Activated T-helper 1 cell treated with Interleukin-2 at 50 U/mL for 16 hours (primary cell): ENCODE data around the gene OR4N2.
"Not testable (repeated sequence)": the region's sequence is repeated elsewhere in the genome, so short reads cannot be mapped to it uniquely, and the experiment has no call there.

Experiments used
- DNase-seq: peaks from one replicate; pipeline ENCODE4 v3.0.0-alpha.2; 2020; ENCODE audit warnings: low read depth

OR4N2 gene, protein sequence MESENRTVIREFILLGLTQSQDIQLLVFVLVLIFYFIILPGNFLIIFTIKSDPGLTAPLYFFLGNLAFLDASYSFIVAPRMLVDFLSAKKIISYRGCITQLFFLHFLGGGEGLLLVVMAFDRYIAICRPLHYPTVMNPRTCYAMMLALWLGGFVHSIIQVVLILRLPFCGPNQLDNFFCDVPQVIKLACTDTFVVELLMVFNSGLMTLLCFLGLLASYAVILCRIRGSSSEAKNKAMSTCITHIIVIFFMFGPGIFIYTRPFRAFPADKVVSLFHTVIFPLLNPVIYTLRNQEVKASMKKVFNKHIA

DNA sequence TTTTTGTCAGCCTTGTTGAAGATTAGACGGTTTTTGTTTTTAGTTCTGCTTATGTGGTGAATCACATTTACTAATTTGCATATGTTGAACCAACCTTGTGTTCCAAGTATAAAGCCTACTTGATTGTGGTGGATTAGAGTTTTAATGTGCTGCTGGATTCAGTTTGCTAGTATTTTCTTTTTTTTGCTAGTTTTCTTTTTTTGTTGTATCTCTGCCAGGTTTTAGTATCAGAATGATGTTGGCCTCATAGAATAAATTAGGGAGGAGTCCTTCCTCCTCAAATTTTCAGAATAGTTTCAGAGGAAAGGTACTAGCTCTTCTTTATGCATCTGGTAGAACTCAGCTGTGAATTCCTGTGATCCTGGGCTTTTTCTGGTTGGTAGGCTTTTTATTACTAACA is at the start of gene OR4N2:
OR4N2 (plus strand) TSS at position 301 of the 400 bp plus-strand sequence. CDS start 23,679 bp downstream, outside the sequence.
- not testable (repeated sequence) for DNase-seq

- DNase-seq = no peak
Measured at GRCh38 chr14:19754172-19754571, 49.4 kb upstream of the OR4N2 start.

DNA sequence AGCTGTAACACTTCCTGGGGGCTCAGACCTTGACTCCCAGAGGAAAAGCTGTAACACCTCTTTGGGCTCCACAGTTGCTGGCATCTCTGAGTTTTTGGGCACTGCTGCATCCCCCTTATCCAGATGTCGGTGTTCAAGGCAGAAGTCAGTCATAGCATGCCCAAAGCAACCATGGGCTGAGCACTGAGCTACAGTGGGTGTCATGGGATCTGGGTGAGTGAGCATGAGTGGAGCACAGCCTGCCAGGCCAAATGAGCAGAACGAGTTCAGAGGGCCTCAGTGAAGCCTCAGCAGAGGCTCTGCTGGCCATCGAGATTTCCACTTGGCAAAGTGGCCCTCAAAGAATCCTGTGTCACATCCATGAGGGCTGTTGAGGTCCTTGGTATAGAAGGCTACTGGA is 32.1 kb upstream of the OR4N2 start:
- not testable (repeated sequence) for DNase-seq

GRCh38 chr14:19771895-19772430 is 31.6 kb upstream of the OR4N2 start:
- no peak for DNase-seq

DNA sequence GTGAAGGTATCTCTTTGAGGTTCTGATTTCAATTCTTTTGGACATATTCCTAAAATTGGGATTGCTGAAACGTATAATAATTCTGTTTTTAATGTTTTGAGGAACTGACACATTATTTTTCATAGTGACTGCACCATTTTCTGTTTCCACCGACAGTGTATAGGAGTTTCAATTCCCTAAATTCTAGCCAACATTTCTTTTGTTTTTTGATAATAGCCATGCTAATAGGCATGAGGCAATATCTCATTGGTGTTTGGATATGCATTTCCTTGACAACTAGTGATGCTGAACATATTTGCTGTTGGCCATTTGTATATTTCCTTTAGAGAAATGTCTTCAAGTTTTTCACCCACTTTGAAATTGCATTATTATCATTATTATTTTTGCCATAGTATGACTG is 31.1 kb upstream of the OR4N2 start:
- DNase-seq = not testable (repeated sequence)

- DNase-seq = not testable (repeated sequence)
Measured at GRCh38 chr14:19773204-19773603, 30.4 kb upstream of the OR4N2 start, which contains the start of gene OR4M1. TSS of gene OR4M1 (plus strand) at chr14:19773504. CDS start at chr14:19780323, 6,819 bp downstream.

DNA sequence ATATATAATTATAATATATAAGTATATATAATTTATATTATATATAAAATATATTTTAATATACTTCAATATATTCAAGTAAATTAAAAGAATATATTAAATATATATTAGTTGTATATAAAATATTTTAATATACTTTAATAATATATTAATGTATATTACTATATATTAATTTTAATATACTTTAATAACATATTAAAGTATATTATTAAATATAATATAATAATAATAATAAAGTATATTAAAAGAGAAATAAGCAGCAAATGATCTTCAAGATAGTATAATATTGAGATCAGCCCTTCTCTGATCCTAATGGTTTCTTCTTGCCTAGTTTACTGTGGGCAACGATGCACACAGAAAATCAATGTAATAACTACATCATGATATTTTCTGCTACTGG is 28.0 kb upstream of the OR4N2 start:
- no peak for DNase-seq

- not testable (repeated sequence) for DNase-seq
Measured at GRCh38 chr14:19785848-19786247, 17.7 kb upstream of the OR4N2 start.

- DNase-seq = not testable (repeated sequence)
Measured at GRCh38 chr14:19787318-19787717, 16.3 kb upstream of the OR4N2 start.

- not testable (repeated sequence) for DNase-seq
Measured at GRCh38 chr14:19788150-19788549, 15.4 kb upstream of the OR4N2 start.

GRCh38 chr14:19796520-19797108 is 7.0 kb upstream of the OR4N2 start:
- not testable (repeated sequence) for DNase-seq

DNA sequence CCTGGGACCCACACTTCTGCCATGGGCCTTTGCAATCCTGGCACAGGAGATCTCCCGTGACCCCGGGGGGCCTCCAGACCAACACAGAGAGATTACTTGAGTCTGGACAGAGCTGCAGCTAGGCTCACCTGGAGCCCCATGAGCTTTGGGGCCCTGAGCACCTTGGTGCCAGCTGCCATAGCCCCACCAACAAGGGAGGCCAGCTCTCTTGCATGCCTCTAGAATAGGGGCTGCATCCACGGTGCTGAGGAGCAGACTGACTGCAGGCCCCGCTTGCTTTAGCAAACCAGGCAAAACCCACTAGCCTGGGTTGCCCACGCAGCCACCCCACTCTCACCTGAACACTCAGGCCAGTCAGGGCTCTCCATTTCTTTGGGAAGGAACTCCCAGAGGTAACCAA is 3.7 kb upstream of the OR4N2 start:
- DNase-seq = no peak

GRCh38 chr14:19800282-19801117 is 3.1 kb upstream of the OR4N2 start:
- no peak for DNase-seq

DNA sequence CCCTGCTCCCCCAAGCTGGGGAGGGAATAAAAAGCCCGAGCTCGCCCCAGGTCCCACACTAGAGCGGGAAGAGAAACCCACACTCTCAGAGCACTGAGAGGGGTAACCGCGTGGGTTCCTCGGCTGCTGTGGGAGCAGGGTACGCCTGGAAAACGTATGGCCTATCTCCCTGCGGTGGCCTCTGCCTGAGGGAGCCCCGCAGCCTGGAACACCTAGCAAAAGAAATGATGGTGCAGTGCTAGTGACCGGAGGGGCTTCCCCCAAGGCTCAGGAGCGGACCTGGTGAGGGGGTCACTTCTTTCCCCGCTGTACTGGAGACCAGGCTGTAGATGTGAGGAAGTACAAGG is 2.5 kb upstream of the OR4N2 start:
- DNase-seq = no peak

GRCh38 chr14:19813171-19813920 is 9.8 kb downstream of the OR4N2 start:
- DNase-seq = not testable (repeated sequence)

- not testable (repeated sequence) for DNase-seq
Measured at GRCh38 chr14:19819879-19820278, 16.3 kb downstream of the OR4N2 start.

DNA sequence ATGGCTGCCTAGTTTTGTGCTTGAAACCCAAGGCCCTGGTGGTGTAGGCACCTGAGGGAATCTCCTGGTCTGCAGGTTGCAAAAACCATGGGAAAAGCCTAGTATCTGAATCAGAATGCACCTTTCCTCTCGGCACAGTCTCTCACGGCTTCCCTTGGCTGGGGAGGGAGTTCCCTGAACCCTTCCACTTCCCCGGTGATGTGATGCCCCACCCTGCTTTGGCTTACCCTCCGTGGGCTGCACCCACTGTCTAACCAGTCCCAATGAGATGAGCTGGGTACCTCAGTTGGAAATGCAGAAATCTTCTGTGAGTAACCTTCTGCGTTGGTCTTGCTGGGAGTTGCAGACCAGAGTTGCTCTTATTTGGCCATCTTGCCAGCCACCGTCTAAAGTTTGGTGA is 17.4 kb downstream of the OR4N2 start:
- not testable (repeated sequence) for DNase-seq

DNA sequence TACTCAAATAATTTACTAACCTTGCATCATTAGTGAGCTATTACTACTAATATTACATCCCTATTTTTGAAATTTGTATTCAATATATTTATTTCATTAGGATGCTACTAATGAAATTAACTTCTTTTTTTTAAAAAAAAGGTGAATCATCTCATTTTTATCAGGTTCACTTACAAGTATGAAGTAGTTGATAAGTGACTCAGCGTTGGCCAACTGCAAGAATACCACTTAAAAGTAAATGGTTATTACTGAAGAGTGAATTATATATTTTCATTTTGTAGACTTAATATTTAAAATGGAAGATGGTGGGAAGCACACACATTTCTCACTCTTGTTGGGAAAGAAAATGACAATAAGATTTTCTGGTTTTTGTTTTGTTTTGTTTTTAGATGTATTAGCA is 19.6 kb downstream of the OR4N2 start:
- DNase-seq = no peak

- DNase-seq = no peak
Measured at GRCh38 chr14:19823765-19824164, 20.2 kb downstream of the OR4N2 start.

GRCh38 chr14:19827626-19828244 is 24.2 kb downstream of the OR4N2 start:
- DNase-seq = not testable (repeated sequence)

DNA sequence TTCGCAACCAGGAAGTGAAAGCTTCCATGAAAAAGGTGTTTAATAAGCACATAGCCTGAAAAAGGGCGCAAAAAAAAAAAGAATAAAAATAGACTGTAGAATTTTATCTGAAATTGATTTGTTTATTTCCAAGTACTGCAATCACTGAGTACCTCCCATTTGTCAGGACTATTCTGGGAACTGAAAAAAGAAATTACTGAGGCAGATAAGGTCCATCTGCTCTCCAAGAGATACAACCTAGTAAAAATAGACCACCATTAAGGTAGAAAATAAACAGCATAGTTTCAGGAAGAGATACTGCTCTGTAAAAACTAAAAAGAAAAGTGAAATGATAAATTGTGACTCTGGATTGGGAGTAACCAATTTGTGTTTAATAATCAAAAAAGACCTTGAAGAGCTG is 24.7 kb downstream of the OR4N2 start:
- DNase-seq = no peak
